Measurements from ENCODE around the gene OR5D18.

DNA sequence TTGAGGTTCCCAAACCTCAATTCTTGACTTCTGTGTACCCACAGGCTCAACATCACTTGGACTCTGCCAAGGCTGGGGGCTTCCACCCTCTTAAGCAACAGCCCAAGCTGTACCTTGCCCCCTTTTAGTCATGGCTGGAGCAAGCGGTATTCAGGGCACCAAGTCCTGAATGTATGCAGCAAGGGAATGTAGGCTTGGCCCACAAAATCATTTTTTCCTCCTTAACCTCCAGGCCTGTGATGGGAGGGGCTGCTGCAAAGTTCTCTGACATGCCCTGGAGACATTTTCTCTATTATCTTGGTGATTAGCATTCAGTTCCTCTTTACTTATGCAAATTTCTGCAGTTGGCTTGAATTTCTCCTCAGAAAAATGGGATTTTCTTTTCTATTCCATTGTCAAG lies 13.2 kb upstream of the OR5D18 start:
- TF ChIP-seq, protein P1, sequence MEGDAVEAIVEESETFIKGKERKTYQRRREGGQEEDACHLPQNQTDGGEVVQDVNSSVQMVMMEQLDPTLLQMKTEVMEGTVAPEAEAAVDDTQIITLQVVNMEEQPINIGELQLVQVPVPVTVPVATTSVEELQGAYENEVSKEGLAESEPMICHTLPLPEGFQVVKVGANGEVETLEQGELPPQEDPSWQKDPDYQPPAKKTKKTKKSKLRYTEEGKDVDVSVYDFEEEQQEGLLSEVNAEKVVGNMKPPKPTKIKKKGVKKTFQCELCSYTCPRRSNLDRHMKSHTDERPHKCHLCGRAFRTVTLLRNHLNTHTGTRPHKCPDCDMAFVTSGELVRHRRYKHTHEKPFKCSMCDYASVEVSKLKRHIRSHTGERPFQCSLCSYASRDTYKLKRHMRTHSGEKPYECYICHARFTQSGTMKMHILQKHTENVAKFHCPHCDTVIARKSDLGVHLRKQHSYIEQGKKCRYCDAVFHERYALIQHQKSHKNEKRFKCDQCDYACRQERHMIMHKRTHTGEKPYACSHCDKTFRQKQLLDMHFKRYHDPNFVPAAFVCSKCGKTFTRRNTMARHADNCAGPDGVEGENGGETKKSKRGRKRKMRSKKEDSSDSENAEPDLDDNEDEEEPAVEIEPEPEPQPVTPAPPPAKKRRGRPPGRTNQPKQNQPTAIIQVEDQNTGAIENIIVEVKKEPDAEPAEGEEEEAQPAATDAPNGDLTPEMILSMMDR (IDR thresholded peaks at IDR 0.05 in 4 of 5, conservative IDR thresholded peaks at IDR 0.05 in 1 of 5) = no peak
- TF ChIP-seq POLR2A (IDR thresholded peaks at IDR 0.05) = no peak
